Liver (tissue), 3 donors: ENCODE data around the gene DPP9.

Experiments used
- ATF3 ChIP-seq: IDR thresholded peaks from 2 replicates; pipeline ENCODE4 v1.6.1; 2016; ENCODE audit warnings: antibody characterized with exemption
- CTCF ChIP-seq: fragments of 150-350 bp; IDR thresholded peaks from 2 replicates; pipeline ENCODE4 v1.5.1; 2017; ENCODE audit warnings: improper control_type of control experiment, low read depth, low read length; ENCODE audit not compliant: missing input control
- GABPA ChIP-seq, 2 donors: IDR thresholded peaks in 1 of 2; conservative IDR thresholded peaks in 1 of 2; 2 replicates each; pipeline ENCODE4 v1.6.1; 2016; ENCODE audit warnings: antibody characterized with exemption in 2 of 2, mild to moderate bottlenecking in 1 of 2, moderate library complexity in 1 of 2
- MAX ChIP-seq: IDR thresholded peaks from 2 replicates; pipeline ENCODE4 v1.6.1; 2016; ENCODE audit warnings: antibody characterized with exemption
- REST ChIP-seq: IDR thresholded peaks from 2 replicates; pipeline ENCODE4 v1.6.1; 2016; ENCODE audit warnings: antibody characterized with exemption, mild to moderate bottlenecking
- YY1 ChIP-seq: IDR thresholded peaks from 2 replicates; pipeline ENCODE4 v1.6.1; 2016; ENCODE audit warnings: antibody characterized with exemption, mild to moderate bottlenecking
- ZBTB33 ChIP-seq: IDR thresholded peaks from 2 replicates; pipeline ENCODE4 v1.6.1; 2016; ENCODE audit warnings: antibody characterized with exemption
- donor health status: healthy.
- donor health status: healthy.

- TF ChIP-seq CTCF (no peak), MAX (no peak), ATF3 (no peak), GABPA (IDR thresholded peaks at IDR 0.05 in 1 of 2, conservative IDR thresholded peaks at IDR 0.05 in 1 of 2) (no peak), REST (no peak), YY1 (no peak), ZBTB33 (no peak)
Observed at GRCh38 chr19:4686700-4687099, 36.9 kb downstream of the DPP9 start.
